ENCODE data around the gene RPEL1. TPM values are rescaled to one million over a fixed set of nuclear protein-coding genes. Genes with fewer than 3 reads are reported as not detected.

The RPEL1 gene
- total RNA-seq, 1 experiment from 2014 or later: not detected

DNA sequence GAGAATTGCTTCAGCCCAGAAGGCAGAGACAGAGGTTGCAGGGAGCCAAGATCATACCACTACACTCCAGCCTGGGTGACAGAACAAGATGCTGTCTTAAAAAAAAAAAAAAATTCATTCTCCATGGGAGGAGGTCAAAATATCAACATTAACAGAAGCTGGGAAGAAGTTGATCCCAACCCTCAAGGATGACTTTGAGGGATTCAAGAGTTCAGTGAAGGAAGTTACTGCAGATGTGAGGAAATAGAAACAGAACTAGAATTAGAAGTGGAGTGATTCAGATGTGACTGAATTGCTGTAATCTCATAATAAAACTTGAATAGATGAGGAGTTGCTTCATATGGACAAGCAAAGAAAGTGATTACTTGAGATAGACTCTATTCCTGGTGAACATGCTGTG lies 19.7 kb upstream of the RPEL1 start:
- H2AFZ ChIP-seq (ENCODE audit: low read length): no peak overlapping the region
- no peak overlapping the region for H3K27ac ChIP-seq (ENCODE audit: low read length)
- ATAC-seq (no peak), DNase-seq (no peak)
- TF ChIP-seq, protein P1, sequence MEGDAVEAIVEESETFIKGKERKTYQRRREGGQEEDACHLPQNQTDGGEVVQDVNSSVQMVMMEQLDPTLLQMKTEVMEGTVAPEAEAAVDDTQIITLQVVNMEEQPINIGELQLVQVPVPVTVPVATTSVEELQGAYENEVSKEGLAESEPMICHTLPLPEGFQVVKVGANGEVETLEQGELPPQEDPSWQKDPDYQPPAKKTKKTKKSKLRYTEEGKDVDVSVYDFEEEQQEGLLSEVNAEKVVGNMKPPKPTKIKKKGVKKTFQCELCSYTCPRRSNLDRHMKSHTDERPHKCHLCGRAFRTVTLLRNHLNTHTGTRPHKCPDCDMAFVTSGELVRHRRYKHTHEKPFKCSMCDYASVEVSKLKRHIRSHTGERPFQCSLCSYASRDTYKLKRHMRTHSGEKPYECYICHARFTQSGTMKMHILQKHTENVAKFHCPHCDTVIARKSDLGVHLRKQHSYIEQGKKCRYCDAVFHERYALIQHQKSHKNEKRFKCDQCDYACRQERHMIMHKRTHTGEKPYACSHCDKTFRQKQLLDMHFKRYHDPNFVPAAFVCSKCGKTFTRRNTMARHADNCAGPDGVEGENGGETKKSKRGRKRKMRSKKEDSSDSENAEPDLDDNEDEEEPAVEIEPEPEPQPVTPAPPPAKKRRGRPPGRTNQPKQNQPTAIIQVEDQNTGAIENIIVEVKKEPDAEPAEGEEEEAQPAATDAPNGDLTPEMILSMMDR (conservative IDR thresholded peaks at IDR 0.05; ENCODE audit: low read depth, low read length): no peak
- TF ChIP-seq EZH2 (IDR thresholded peaks at IDR 0.05; ENCODE audit: low read length, unreplicated experiment): no peak
- no peak for TF ChIP-seq EZH2phosphoT487 (IDR thresholded peaks at IDR 0.05; ENCODE audit: borderline replicate concordance, low read length)
- H3F3A ChIP-seq (ENCODE audit: low read length, unreplicated experiment): peaks cover 4% of the 10 kb centered on the region
- no peaks in the 10 kb centered on the region for H3K9me3 ChIP-seq (ENCODE audit: low read length)
- POLR2A ChIA-PET (ENCODE audit: unreplicated experiment): no interaction called here
- no peaks in the 10 kb centered on the region for H3K79me2 ChIP-seq (ENCODE audit: low read length)
- H3K4me1 ChIP-seq (ENCODE audit: insufficient read depth, low read length): peaks cover 29% of the 10 kb centered on the region
- no peak overlapping the region for H3K9ac ChIP-seq (ENCODE audit: low read length)
- no peaks in the 10 kb centered on the region for H3K27me3 ChIP-seq (ENCODE audit: low read length)
- CTCF ChIA-PET: interaction anchor here (0.6 kb wide), 1 partner anchor 261 kb away, joined by 6 read pairs; no protein-coding TSS in a partner anchor
- no peak overlapping the region for H3K4me2 ChIP-seq (ENCODE audit: low read length)
- no peaks in the 10 kb centered on the region for H3K36me3 ChIP-seq (ENCODE audit: low read depth, low read length)
- H3K4me3 ChIP-seq (ENCODE audit: low read length): no peak overlapping the region
- no peaks in the 10 kb centered on the region for H3K9me2 ChIP-seq (replicated peaks; ENCODE audit: low read length)
- intact Hi-C loops (cut with micrococcal nuclease): no loop called here
- H4K20me1 ChIP-seq (ENCODE audit: low read length): no peaks in the 10 kb centered on the region
- no TSS peak for BruUV-seq (replicated peaks)

DNA sequence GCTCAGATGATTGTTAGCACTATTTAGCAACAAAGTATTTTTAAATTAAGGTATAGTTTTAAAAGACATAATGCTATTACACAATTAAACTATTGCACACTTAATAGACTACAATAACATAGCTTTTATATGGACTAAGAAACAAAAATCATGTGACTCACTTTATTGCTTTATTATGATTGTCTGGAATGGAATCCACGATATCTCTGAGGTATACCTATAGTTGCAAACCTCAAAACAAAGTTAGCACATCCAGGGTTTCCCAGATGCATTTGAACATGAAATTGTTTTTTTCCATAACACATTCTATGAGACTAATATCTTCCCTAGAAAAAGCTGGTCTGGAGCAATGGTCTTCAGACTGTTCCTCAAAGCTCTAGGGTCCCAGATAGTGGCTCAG lies 18.3 kb upstream of the RPEL1 start:
- no peak overlapping the region for H2AFZ ChIP-seq (ENCODE audit: low read length)
- H3K9me2 ChIP-seq (replicated peaks; ENCODE audit: low read length): no peaks in the 10 kb centered on the region
- H3K4me1 ChIP-seq (ENCODE audit: insufficient read depth, low read length): peaks cover 43% of the 10 kb centered on the region
- TF ChIP-seq, protein P1 (conservative IDR thresholded peaks at IDR 0.05; ENCODE audit: low read depth, low read length): no peak
- no peak for TF ChIP-seq EZH2phosphoT487 (IDR thresholded peaks at IDR 0.05; ENCODE audit: borderline replicate concordance, low read length)
- TF ChIP-seq EZH2 (IDR thresholded peaks at IDR 0.05; ENCODE audit: low read length, unreplicated experiment): no peak
- H3F3A ChIP-seq (ENCODE audit: low read length, unreplicated experiment): peaks cover 5% of the 10 kb centered on the region
- H3K79me2 ChIP-seq (ENCODE audit: low read length): no peaks in the 10 kb centered on the region
- H3K9me3 ChIP-seq (ENCODE audit: low read length): no peaks in the 10 kb centered on the region
- ATAC-seq: no peak
- intact Hi-C loops (cut with micrococcal nuclease): no loop called here
- no peaks in the 10 kb centered on the region for H4K20me1 ChIP-seq (ENCODE audit: low read length)
- H3K9ac ChIP-seq (ENCODE audit: low read length): no peak overlapping the region
- no peaks in the 10 kb centered on the region for H3K27me3 ChIP-seq (ENCODE audit: low read length)
- peak; percentile 66 for DNase-seq
- H3K4me3 ChIP-seq (ENCODE audit: low read length): no peak overlapping the region
- BruUV-seq (replicated peaks): no TSS peak
- CTCF ChIA-PET: no interaction called here
- POLR2A ChIA-PET (ENCODE audit: unreplicated experiment): interaction anchor here (0.6 to 0.9 kb wide), 2 partner anchors 13 to 118 kb away, joined by 5 to 9 read pairs; no protein-coding TSS in a partner anchor
- peak overlapping the region; percentile 33; the same call in 1 of the 2 replicates for H3K4me2 ChIP-seq (ENCODE audit: low read length)
- peak overlapping the region; percentile 26 for H3K27ac ChIP-seq (ENCODE audit: low read length)
- H3K36me3 ChIP-seq (ENCODE audit: low read depth, low read length): no peaks in the 10 kb centered on the region

DNA sequence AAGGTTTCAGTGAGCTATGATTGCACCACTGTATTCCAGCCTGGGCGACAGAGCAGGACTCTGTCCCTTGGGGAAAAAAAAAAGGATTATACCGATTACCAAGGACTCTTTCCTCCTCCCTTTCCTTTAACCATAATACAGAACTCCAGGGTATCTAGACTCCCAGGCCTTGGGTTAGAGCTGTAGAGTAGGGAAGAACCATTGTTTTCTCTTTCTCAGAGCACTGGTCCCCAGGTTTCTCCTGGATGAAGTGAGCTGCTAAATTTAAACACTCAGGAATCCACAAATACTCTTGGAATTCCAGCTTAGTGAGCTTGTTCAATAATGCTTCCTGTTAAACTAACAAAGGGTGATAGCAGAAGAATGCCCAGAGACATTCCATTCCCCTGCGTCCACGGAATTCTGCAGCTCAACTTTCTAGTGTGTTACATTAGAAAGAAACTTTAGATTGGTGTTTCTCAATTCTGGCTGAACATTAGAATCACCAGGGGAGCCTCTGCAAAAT lies 14.6 kb upstream of the RPEL1 start:
- Histone ChIP-seq H3K4me1 (ENCODE audit: insufficient read depth, low read length) (peaks cover 55% of the 10 kb centered on the region), H3K27ac (ENCODE audit: low read length) (peak overlapping the region; percentile 88), H3K27me3 (ENCODE audit: low read length) (no peaks in the 10 kb centered on the region), H3F3A (ENCODE audit: low read length, unreplicated experiment) (peaks cover 8% of the 10 kb centered on the region), H3K9ac (ENCODE audit: low read length) (peak overlapping the region; percentile 30), H3K9me2 (replicated peaks; ENCODE audit: low read length) (no peaks in the 10 kb centered on the region), H4K20me1 (ENCODE audit: low read length) (no peaks in the 10 kb centered on the region), H3K4me3 (ENCODE audit: low read length) (peak overlapping the region; percentile 22; the same call in 1 of the 2 replicates), H2AFZ (ENCODE audit: low read length) (no peak overlapping the region), H3K79me2 (ENCODE audit: low read length) (no peaks in the 10 kb centered on the region), H3K36me3 (ENCODE audit: low read depth, low read length) (no peaks in the 10 kb centered on the region), H3K9me3 (ENCODE audit: low read length) (no peaks in the 10 kb centered on the region), H3K4me2 (ENCODE audit: low read length) (peak overlapping the region; percentile 64)
- POLR2A ChIA-PET (ENCODE audit: unreplicated experiment): interaction anchor here (0.6 to 1.5 kb wide), 5 partner anchors 10 to 46 kb away, joined by 3 to 9 read pairs (median 7); partner anchors contain the start of gene NT5C2
- peak; percentile 94 for DNase-seq
- intact Hi-C loops (cut with micrococcal nuclease): no loop called here
- TF ChIP-seq EZH2 (IDR thresholded peaks at IDR 0.05; ENCODE audit: low read length, unreplicated experiment): no peak
- TF ChIP-seq, protein P1 (conservative IDR thresholded peaks at IDR 0.05; ENCODE audit: low read depth, low read length): no peak
- no peak for TF ChIP-seq EZH2phosphoT487 (IDR thresholded peaks at IDR 0.05; ENCODE audit: borderline replicate concordance, low read length)
- peak; percentile 67 for ATAC-seq
- BruUV-seq (replicated peaks): TSS peak; percentile 73
- CTCF ChIA-PET: interaction anchor here (0.5 to 0.8 kb wide), 4 partner anchors 39 to 67 kb away, joined by 3 read pairs; no protein-coding TSS in a partner anchor
